NCI-H748 (cell line): ENCODE data around the gene MAMDC4.
"Not testable (repeated sequence)": the region's sequence is repeated elsewhere in the genome, so short reads cannot be mapped to it uniquely, and the experiment has no call there.

Source experiments
- DNase-seq: peaks from one replicate; lab custom pipeline; 2025; ENCODE audit not compliant: unreplicated experiment; lab: John Stamatoyannopoulos, UW

The MAMDC4 gene

GRCh38 chr9:136860933-136861873 lies 9.1 kb downstream of the MAMDC4 start:
- no peak for DNase-seq

DNA sequence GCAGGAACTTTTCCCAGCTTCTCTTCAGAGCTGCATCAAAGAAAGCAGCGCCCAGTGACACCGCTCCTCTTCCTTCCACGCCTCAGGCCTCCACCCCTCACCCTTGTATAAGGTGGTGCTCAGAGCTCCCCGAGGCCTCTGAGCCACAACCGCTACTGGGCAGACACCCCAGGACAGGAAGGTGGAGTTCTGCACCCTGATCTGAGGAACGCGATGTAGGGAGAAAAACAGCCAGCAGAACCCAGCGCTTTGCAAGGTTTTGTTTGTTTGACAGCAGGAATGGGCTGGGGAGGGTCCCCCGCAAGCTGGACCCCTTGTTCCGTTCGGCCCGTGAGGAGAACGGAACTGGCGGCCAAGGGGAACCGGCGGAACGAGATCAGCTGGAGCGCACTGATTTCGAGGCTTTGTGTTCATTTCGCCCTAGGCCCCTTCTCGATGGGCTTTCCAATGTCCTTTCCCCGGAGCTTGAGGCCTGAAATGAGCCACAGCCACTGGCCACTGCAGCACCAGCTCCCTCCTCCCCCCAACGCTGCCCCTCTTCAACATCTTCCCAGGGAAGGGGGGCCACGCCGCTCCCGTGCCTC lies 9.8 kb downstream of the MAMDC4 start:
- DNase-seq, result no peak

GRCh38 chr9:136862849-136863622 lies 10.9 kb downstream of the MAMDC4 start:
- DNase-seq, result no peak

DNA sequence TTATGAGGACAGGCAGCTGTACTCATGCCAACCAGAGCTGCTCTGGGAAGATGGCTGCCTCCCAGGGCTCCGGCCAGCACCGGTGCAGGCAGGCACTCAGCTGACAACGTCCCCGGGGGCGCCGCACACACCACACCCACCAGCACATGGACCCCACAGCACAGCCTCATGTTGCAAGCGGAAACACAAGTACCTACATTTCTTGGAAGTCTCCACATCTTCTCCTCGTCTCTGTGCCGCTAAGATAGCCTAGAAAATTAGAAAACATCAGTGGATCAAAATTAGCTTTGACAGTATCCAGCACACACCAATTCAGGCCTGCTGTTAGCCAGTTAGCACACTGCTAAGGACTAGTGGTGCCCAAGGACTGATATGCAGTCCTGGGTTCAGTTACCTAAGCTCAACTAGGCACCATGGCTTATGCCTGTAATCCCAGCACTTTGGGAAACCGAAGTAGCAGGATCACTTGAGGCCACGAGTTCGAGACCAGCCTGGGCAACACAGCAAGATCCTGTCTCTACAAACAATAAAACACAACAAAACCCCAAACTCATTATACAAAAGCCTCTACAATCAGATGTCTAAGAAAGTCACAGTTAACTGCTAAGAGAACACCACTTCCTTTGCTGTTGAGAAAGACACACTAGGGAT lies 11.6 kb downstream of the MAMDC4 start:
- DNase-seq, result no peak

DNA sequence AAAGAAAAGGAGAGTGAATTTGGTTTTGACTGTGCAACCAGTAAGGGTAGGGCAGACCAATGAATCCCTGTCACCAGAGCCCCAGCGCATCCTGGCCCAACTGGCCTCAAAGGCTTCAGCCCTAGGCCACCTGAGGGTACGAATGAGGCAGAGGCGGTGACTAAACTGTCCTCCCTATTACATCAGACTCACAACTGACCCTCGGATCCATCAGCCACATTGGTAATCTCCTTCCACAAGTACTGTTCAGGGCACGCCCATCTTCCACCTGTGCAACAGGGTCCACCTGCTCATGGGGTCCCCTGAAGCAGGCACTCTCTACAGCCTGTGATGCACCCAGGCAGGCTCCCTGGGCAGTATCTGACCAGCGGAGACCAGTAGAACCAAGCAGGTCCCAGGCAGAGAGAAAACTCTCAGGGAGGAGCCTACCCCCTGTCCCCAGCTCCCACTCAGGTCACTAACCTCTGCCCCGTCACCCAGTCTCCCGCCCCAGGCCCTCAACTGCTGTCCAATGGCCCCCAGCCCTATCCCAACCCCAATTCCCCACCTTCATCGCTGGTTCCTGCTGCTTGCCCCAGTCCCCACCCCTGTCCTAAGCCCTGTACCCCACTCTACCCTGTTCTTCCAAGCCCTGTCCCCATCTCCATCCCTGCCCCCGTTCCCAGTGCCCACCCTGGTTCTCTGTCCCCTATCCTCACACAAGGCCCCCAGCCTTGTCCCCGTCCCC lies 13.1 kb downstream of the MAMDC4 start:
- DNase-seq, result no peak

GRCh38 chr9:136865768-136866103 lies 13.6 kb downstream of the MAMDC4 start:
- DNase-seq, result no peak

GRCh38 chr9:136866898-136867421 lies 14.8 kb downstream of the MAMDC4 start:
- DNase-seq, result not testable (repeated sequence)

DNA sequence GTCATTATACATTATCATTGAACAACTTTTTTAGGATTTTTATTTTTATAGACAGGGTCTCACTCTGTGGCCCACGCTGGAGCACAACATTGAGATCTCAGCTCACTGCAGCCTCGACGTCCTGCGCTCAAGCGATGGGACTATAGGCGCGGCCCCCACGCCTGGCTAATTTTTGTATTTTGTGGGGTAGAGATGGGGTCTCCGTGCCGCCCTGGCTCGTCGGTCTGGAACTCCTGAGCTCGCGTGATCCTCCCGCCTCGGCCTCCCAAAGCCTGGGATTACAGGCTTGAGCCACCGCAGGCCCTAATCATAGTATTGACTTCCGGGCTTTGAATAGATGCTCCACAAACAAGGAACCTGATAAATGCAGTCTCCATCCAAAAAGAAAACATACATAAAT lies 15.3 kb downstream of the MAMDC4 start:
- no peak for DNase-seq

- DNase-seq, result no peak
Measured at GRCh38 chr9:136867917-136868316, 15.8 kb downstream of the MAMDC4 start.

DNA sequence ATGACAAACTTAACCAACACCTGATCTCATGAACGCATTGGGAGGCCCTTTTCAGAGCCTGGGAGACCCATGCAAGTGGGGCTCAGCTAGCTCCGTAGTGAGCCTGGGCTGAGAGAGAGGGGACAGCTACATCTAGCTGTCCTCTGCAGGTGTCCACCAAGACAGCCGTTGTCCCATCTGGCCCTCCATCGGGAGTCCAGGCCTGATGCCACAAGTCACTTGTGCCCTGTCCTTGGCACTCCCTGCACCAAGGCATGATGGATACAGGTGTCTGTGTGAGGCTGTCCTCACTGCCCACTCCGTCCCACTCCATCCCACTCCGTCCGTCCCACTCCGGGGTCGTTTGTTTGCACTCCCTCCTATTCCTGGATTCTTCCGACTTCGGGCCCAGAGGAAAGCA lies 16.5 kb downstream of the MAMDC4 start:
- no peak for DNase-seq

GRCh38 chr9:136869611-136870010 lies 17.5 kb downstream of the MAMDC4 start:
- DNase-seq, result not testable (repeated sequence)

- DNase-seq, result no peak
Measured at GRCh38 chr9:136875155-136875554, 23.0 kb downstream of the MAMDC4 start.

DNA sequence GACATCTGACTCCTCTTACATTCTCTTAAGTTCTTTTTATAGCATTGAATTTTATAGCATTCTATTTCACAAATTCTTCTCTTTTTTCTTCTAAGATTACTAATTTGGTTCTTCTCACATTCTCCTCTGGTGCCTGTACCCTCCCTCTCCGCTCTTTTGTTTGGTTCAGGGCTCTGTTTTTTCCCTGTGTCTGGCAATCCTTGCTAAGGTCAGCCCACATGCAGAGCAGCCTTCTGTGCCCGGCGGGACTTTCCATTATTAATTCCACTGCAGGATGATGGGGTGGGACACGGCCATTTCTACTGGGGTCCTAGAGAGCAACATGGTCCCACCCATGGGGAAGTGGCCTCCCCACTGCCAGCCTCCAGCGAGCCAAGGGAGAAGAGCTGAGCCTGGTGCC lies 24.3 kb downstream of the MAMDC4 start:
- DNase-seq, result no peak

- no peak for DNase-seq
Measured at GRCh38 chr9:136880651-136881050, 28.5 kb downstream of the MAMDC4 start.

- DNase-seq, result no peak
Measured at GRCh38 chr9:136881691-136882108, 29.6 kb downstream of the MAMDC4 start.

DNA sequence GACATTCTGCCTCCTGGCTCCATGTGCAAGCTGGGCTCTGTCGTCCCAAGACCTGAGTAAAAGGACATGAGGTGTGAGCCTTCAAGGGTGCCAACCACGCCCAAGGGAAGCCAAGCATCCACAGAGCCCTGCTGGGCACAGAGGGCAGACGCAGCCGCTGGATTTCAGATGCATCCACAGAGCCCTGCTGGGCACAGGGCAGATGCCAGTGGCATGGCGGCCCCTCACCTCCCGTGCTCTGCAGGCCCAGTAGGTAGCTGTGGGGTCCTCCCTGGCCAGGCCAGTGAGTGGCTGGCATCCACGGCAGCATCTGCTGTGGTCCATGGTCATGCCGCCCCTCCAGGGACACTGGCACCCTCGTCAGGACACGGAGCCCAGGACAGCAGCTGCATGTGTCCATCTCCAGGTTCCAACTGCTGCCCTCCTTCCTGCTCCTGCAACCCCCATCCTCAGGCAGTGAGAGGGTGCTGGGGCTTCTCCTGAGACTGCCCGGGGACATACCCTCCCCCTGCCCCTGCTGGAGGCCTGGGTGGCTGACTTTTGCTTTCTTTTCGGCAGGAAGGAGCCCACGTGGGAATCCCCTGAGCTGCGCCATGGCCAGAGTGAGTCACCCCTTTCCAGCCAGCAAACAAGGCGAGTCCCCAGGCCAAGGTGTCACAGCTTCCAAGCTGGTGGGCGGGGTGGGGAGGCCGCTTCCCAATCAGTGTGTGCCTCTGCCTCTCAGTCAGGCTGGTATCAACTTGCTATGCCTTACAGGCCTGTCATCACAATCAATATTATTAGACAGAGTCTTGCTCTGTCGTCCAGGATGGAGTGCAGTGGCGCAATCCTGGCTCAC lies 30.2 kb downstream of the MAMDC4 start:
- peak; percentile 38 for DNase-seq

DNA sequence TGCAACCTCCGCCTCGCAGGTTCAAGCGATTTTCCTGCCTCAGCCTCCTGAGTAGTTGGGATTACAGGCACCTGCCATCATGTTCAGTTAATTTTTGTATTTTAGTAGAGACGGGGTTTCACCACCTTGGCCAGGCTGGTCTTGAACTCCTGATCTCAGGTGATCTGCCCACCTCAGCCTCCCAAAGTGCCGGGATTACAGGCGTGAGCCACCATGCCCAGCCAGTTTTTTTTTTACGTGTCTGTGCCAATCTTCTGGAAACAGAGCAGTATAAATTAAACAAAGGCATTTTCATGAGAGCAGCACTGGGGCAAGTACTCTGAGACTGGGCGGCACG lies 30.8 kb downstream of the MAMDC4 start:
- not testable (repeated sequence) for DNase-seq

DNA sequence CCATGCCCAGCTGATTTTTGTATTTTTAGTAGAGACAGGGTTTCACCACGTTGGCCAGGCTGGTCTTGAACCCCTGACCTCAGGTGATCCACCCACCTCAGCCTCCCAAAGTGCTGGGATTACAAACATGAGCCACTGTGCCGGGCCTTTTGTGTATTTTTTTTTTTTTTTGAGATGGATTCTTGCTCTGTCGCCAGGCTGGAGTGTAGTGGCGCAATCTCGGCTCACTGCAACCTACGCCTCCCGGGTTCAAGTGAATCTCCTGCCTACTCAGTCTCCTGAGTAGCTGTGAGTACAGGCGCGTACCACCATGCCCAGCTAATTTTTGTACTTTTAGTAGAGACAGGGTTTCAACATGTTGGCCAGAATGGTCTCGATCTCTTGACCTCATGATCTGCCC lies 31.5 kb downstream of the MAMDC4 start:
- not testable (repeated sequence) for DNase-seq

- DNase-seq, result peak; percentile 99
Measured at GRCh38 chr9:136885950-136886578, 33.9 kb downstream of the MAMDC4 start, which contains the start of gene TRAF2. TRAF2 (plus strand) TSS chr9:136886516; CDS start chr9:136898741, 12,225 bp downstream.
